ENCODE results near the gene KBTBD13.
"Not testable (repeated sequence)": the region's sequence is repeated elsewhere in the genome, so short reads cannot be mapped to it uniquely, and the experiment has no call there.

KBTBD13 gene

GRCh38 chr15:65069779-65070546 is 6.6 kb upstream of the KBTBD13 start:
- no peak for DNase-seq (ENCODE audit: low read depth in 3 of 3)

GRCh38 chr15:65071381-65071811 is 5.2 kb upstream of the KBTBD13 start:
- no peak for DNase-seq (ENCODE audit: low read depth in 3 of 3)

GRCh38 chr15:65072027-65072426 is 4.5 kb upstream of the KBTBD13 start:
- no peak for DNase-seq (ENCODE audit: low read depth in 3 of 3)

- no peak for DNase-seq (ENCODE audit: low read depth in 3 of 3)
Observed at GRCh38 chr15:65072617-65073016, 3.9 kb upstream of the KBTBD13 start.

- DNase-seq (ENCODE audit: low read depth in 3 of 3): not testable (repeated sequence)
Observed at GRCh38 chr15:65074946-65075345, 1.6 kb upstream of the KBTBD13 start.

GRCh38 chr15:65075607-65076395 is 745 bp upstream of the KBTBD13 start:
- not testable (repeated sequence) for DNase-seq (ENCODE audit: low read depth in 3 of 3)

- DNase-seq (ENCODE audit: low read depth in 3 of 3): no peak
Observed at GRCh38 chr15:65077291-65077980, 890 bp downstream of the KBTBD13 start.

GRCh38 chr15:65077981-65078352 is 1.4 kb downstream of the KBTBD13 start:
- DNase-seq (ENCODE audit: low read depth in 3 of 3): peak; percentile 7 to 61 (median 28)

GRCh38 chr15:65079580-65079979 is 3.0 kb downstream of the KBTBD13 start:
- no peak for DNase-seq (ENCODE audit: low read depth in 3 of 3)

- DNase-seq (ENCODE audit: low read depth in 3 of 3): no peak
Observed at GRCh38 chr15:65081270-65081669, 4.7 kb downstream of the KBTBD13 start.

- DNase-seq (ENCODE audit: low read depth in 3 of 3): peak in 2 of 3 experiments; percentile 2 to 23
Observed at GRCh38 chr15:65081758-65082157, 5.2 kb downstream of the KBTBD13 start.

GRCh38 chr15:65082303-65082953 is 5.9 kb downstream of the KBTBD13 start:
- DNase-seq (ENCODE audit: low read depth in 3 of 3): peak in 1 of 3 experiments; percentile 12

GRCh38 chr15:65083262-65083701 is 6.7 kb downstream of the KBTBD13 start:
- no peak for DNase-seq (ENCODE audit: low read depth in 3 of 3)

- DNase-seq (ENCODE audit: low read depth in 3 of 3): no peak
Observed at GRCh38 chr15:65084500-65085206, 8.1 kb downstream of the KBTBD13 start.

GRCh38 chr15:65085207-65085753 is 8.7 kb downstream of the KBTBD13 start:
- no peak for DNase-seq (ENCODE audit: low read depth in 3 of 3)

- no peak for DNase-seq (ENCODE audit: low read depth in 3 of 3)
Observed at GRCh38 chr15:65085990-65086679, 9.6 kb downstream of the KBTBD13 start.

- no peak for DNase-seq (ENCODE audit: low read depth in 3 of 3)
Observed at GRCh38 chr15:65086680-65087111, 10.2 kb downstream of the KBTBD13 start.

- no peak for DNase-seq (ENCODE audit: low read depth in 3 of 3)
Observed at GRCh38 chr15:65087411-65087810, 10.9 kb downstream of the KBTBD13 start.

GRCh38 chr15:65087873-65088642 is 11.5 kb downstream of the KBTBD13 start:
- no peak for DNase-seq (ENCODE audit: low read depth in 3 of 3)

Data from stimulated activated CD4-positive, alpha-beta T cell treated with anti-CD3 and anti-CD28 coated beads, TNF-alpha, amount 100 ng/mL, for 24 hours (primary cell).